CD14-positive monocyte (primary cell): Measurements from ENCODE around the gene ANKRD13D. TPM values are rescaled to one million over a fixed set of nuclear protein-coding genes. Genes with fewer than 3 reads are reported as not detected.

Source experiments
- DNase-seq, 3 donors: peaks; one replicate each; pipeline ENCODE4 v3.0.0-alpha.2; 2011 to 2022
- H2AFZ ChIP-seq: 2 replicates; pipeline ENCODE4 v1.6.0; 2012; ENCODE audit warnings: mild to moderate bottlenecking, low read depth, low read length, inconsistent platforms; ENCODE audit not compliant: insufficient read depth, poor library complexity, severe bottlenecking
- H3K27ac ChIP-seq, 2 donors: 1 replicate in 1 of 2; 2 replicates in 1 of 2; pipeline ENCODE4 v1.5.1; 2012 to 2013; ENCODE audit warnings: low read length in 2 of 2, control low read depth in 1 of 2, inconsistent platforms in 1 of 2, low read depth in 1 of 2, mild to moderate bottlenecking in 1 of 2
- H3K27me3 ChIP-seq, 2 donors: one replicate each; pipeline versions ENCODE4 v1.6.0 to v1.6.1; 2011 to 2013; ENCODE audit warnings: low read length in 2 of 2; ENCODE audit not compliant: control insufficient read depth in 2 of 2, insufficient read depth in 2 of 2
- H3K36me3 ChIP-seq, 2 donors: replicated peaks in 1 of 2; 1 replicate in 1 of 2; 2 replicates in 1 of 2; pipeline versions ENCODE4 v1.5.1 to v1.6.1; 2012 to 2013; ENCODE audit warnings: low read length in 2 of 2, control low read depth in 1 of 2, inconsistent platforms in 1 of 2, mild to moderate bottlenecking in 1 of 2; ENCODE audit not compliant: insufficient read depth in 2 of 2, control insufficient read depth in 1 of 2
- H3K4me1 ChIP-seq, 2 donors: 1 replicate in 1 of 2; 2 replicates in 1 of 2; pipeline versions ENCODE4 v1.5.1 to v1.6.1; 2012 to 2013; ENCODE audit warnings: low read length in 2 of 2, control low read depth in 1 of 2, inconsistent platforms in 1 of 2, mild to moderate bottlenecking in 1 of 2, moderate library complexity in 1 of 2; ENCODE audit not compliant: insufficient read depth in 2 of 2, control insufficient read depth in 1 of 2
- H3K4me2 ChIP-seq: replicated peaks from 2 replicates; pipeline ENCODE3; 2012; ENCODE audit warnings: low read length, moderate library complexity, mild to moderate bottlenecking; ENCODE audit not compliant: poor library complexity, severe bottlenecking; ENCODE audit errors: extremely low read depth
- H3K4me3 ChIP-seq, 3 experiments: fragments of 200-600 bp in 1 of 3; sonication (generic) in 1 of 3; replicated peaks in 1 of 3; 1 replicate in 2 of 3; 2 replicates in 1 of 3; pipeline ENCODE4 v1.5.1; 2011 to 2013; ENCODE audit warnings: low read length in 3 of 3, mild to moderate bottlenecking in 3 of 3, control low read depth in 2 of 3, low read depth in 2 of 3, inconsistent platforms in 1 of 3, moderate library complexity in 1 of 3
- H3K79me2 ChIP-seq: 2 replicates; pipeline ENCODE4 v1.6.0; 2012; ENCODE audit warnings: mild to moderate bottlenecking, control low read depth, inconsistent platforms, low read length, moderate library complexity; ENCODE audit not compliant: insufficient read depth
- H3K9ac ChIP-seq: 2 replicates; pipeline ENCODE4 v1.6.0; 2017; ENCODE audit warnings: low read length, mild to moderate bottlenecking; ENCODE audit not compliant: insufficient read depth, poor library complexity, severe bottlenecking
- H3K9me3 ChIP-seq, 2 donors: replicated peaks in 1 of 2; 1 replicate in 1 of 2; 2 replicates in 1 of 2; pipeline versions ENCODE4 v1.5.1 to v1.6.1; 2012 to 2013; ENCODE audit warnings: low read length in 2 of 2, control low read depth in 1 of 2; ENCODE audit not compliant: control insufficient read depth in 1 of 2, insufficient read depth in 1 of 2
- H4K20me1 ChIP-seq: 2 replicates; pipeline ENCODE4 v1.6.0; 2012; ENCODE audit warnings: mild to moderate bottlenecking, low read length, control low read depth, moderate library complexity; ENCODE audit not compliant: insufficient read depth
- H3K27ac Mint-ChIP-seq, 7 donors: one replicate each; pipeline ENCODE4 v1.8.0; 2020; ENCODE audit warnings: mild to moderate bottlenecking in 7 of 7, mixed read lengths in 7 of 7, moderate library complexity in 6 of 7, inconsistent platforms in 2 of 7
- H3K27me3 Mint-ChIP-seq, 3 donors: one replicate each; pipeline ENCODE4 v1.8.0; 2021 to 2022; ENCODE audit warnings: low read depth in 3 of 3, mild to moderate bottlenecking in 3 of 3, mixed read lengths in 3 of 3, moderate library complexity in 3 of 3, inconsistent platforms in 1 of 3
- H3K36me3 Mint-ChIP-seq, 2 donors: one replicate each; pipeline ENCODE4 v1.8.0; 2020; ENCODE audit warnings: mixed read lengths in 2 of 2, inconsistent platforms in 1 of 2, mild to moderate bottlenecking in 1 of 2
- H3K4me1 Mint-ChIP-seq: one replicate; pipeline ENCODE4 v1.8.0; 2020; ENCODE audit warnings: mild to moderate bottlenecking, mixed read lengths
- H3K4me3 Mint-ChIP-seq, 2 donors: one replicate each; pipeline ENCODE4 v1.8.0; 2020; ENCODE audit warnings: mild to moderate bottlenecking in 2 of 2, mixed read lengths in 2 of 2, moderate library complexity in 1 of 2
- H3K9me3 Mint-ChIP-seq, 7 donors: one replicate each; pipeline ENCODE4 v1.8.0; 2020 to 2022; ENCODE audit warnings: mixed read lengths in 7 of 7, mild to moderate bottlenecking in 6 of 7, moderate library complexity in 6 of 7, inconsistent platforms in 2 of 7
- WGBS: methylation state at CpG from one replicate; pipeline ENCODE4 v1.1.5; 2013; ENCODE audit warnings: missing lambda C conversion rate; ENCODE audit not compliant: insufficient coverage; 5-methylcytosine and 5-hydroxymethylcytosine counted together
- intact Hi-C, 2 donors: fragments of 100-400 bp; cut with micrococcal nuclease; formaldehyde crosslinking; loops; one replicate each; pipeline versions ENCODE4 v1.15.0 to v1.15.1; 2023
- polyA plus RNA-seq, 3 donors: library from polyadenylated mRNA; depleted of rRNA in 1 of 3; unstranded in 2 of 3; stranded (reverse) in 1 of 3; fragments of 300-500 nt in 2 of 3; fragments of >200 nt in 1 of 3; fragmentation: Illumina TruSeq in 2 of 3; gene quantifications; 1 replicate in 2 of 3; 2 replicates in 1 of 3; pipeline ENCODE4 v1.2.3, GENCODE V29; 2012 to 2021
- TF ChIP-seq, protein P1 (sequence below): fragments of 200-600 bp; IDR thresholded peaks from one replicate; pipeline ENCODE4 v1.8.0; 2022; ENCODE audit warnings: antibody characterized with exemption, mild to moderate bottlenecking

ANKRD13D gene
- polyA plus RNA-seq, 3 donors = 9.1 to 389 (median 10.3) TPM

DNA sequence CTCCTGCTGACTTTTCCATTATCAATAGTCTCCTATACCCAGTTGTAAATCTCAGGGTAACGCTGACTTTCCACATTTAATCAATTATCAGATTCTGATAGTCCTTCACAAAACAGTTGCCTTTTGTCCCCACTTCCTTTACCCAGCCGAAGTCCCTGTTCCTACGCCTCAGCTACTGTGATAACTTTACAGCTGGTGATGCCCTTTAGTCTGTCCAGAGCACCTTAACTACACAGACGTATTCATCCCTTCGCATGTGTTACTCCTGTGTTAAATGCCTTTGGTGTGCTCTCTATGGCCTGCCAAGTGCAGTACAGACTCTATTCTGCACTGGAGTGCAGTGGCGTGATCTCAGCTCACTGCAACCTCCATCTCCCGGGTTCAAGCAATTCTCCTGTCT is 34.4 kb downstream of the ANKRD13D start:
- Histone ChIP-seq H3K9me3 (no peaks in the 10 kb centered on the region), H3K4me2 (no peak overlapping the region), H3K4me3 (no peak overlapping the region), H3K27me3 (no peaks in the 10 kb centered on the region), H3K27ac (no peak overlapping the region), H3K36me3 (no peaks in the 10 kb centered on the region), H4K20me1 (no peaks in the 10 kb centered on the region), H3K79me2 (no peaks in the 10 kb centered on the region), H3K9ac (no peak overlapping the region), H2AFZ (no peak overlapping the region), H3K4me1 (peaks cover 0 to under 1% of the 10 kb centered on the region in 2 donors)
- Mint-ChIP-seq H3K27ac (no peak overlapping the region), H3K27me3 (peaks cover 2 to 7% (median 6%) of the 10 kb centered on the region in 3 donors), H3K36me3 (no peaks in the 10 kb centered on the region), H3K4me1 (peaks cover 2% of the 10 kb centered on the region), H3K4me3 (no peak overlapping the region), H3K9me3 (no peaks in the 10 kb centered on the region)
- DNase-seq = no peak
- intact Hi-C loops = no loop called here
- 99% methylated on average over 6 of the region's 7 CpGs for WGBS
- TF ChIP-seq, protein P1, sequence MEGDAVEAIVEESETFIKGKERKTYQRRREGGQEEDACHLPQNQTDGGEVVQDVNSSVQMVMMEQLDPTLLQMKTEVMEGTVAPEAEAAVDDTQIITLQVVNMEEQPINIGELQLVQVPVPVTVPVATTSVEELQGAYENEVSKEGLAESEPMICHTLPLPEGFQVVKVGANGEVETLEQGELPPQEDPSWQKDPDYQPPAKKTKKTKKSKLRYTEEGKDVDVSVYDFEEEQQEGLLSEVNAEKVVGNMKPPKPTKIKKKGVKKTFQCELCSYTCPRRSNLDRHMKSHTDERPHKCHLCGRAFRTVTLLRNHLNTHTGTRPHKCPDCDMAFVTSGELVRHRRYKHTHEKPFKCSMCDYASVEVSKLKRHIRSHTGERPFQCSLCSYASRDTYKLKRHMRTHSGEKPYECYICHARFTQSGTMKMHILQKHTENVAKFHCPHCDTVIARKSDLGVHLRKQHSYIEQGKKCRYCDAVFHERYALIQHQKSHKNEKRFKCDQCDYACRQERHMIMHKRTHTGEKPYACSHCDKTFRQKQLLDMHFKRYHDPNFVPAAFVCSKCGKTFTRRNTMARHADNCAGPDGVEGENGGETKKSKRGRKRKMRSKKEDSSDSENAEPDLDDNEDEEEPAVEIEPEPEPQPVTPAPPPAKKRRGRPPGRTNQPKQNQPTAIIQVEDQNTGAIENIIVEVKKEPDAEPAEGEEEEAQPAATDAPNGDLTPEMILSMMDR = no peak

DNA sequence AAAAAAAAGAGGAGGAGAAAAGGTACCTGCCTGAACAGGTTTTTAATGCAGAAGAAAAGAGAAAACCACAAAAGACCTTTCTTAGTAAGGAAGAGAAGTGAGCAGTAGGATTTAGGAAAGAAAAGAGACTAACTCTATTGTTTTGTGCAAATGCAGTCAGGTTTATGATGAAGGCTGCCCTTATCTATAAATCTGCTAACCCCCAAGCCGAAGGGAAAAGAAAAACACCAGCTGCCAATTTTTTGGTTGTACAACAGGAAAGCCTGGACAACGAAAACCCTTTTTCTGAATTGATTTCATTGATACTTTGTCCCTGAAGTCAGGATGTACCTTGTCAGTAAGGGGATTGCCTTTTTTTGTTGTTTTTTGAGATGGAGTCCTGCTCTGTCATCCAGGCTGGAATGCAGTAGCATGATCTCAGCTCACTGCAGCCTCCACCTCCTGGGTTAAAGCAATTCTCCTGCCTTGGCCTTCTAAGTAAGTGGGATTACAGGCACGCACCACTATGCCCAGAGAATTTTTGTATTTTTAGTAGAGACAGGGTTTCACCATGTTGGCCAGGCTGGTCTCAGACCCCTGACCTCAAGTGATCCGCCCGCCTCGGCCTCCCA is 43.1 kb downstream of the ANKRD13D start:
- Mint-ChIP-seq H3K36me3 (no peaks in the 10 kb centered on the region), H3K4me1 (no peaks in the 10 kb centered on the region), H3K4me3 (no peak overlapping the region), H3K9me3 (no peaks in the 10 kb centered on the region), H3K27ac (no peak overlapping the region), H3K27me3 (peaks cover 0 to 1% (median 0%) of the 10 kb centered on the region in 3 donors)
- H3K9me3 ChIP-seq = no peaks in the 10 kb centered on the region
- H3K27me3 ChIP-seq = no peaks in the 10 kb centered on the region
- H3K4me2 ChIP-seq = no peak overlapping the region
- no peaks in the 10 kb centered on the region for H4K20me1 ChIP-seq
- no peaks in the 10 kb centered on the region for H3K36me3 ChIP-seq
- H3K79me2 ChIP-seq = no peaks in the 10 kb centered on the region
- no peak overlapping the region for H2AFZ ChIP-seq
- intact Hi-C loops = no loop called here
- no peak overlapping the region for H3K4me3 ChIP-seq
- no peaks in the 10 kb centered on the region for H3K4me1 ChIP-seq
- TF ChIP-seq, protein P1 = no peak
- no peak overlapping the region for H3K9ac ChIP-seq
- no peak for DNase-seq
- 94% methylated on average over 5 of the region's 6 CpGs for WGBS
- H3K27ac ChIP-seq = no peak overlapping the region
